Activated naive CD4-positive, alpha-beta T cell treated with anti-CD3 and anti-CD28 coated beads for 36 hours (primary cell): Measurements from ENCODE around the gene SLC39A9. TPM values are rescaled to one million over a fixed set of nuclear protein-coding genes. Genes with fewer than 3 reads are reported as not detected.
"Not testable (repeated sequence)": the region's sequence is repeated elsewhere in the genome, so short reads cannot be mapped to it uniquely, and the experiment has no call there.

Experiments used
- CTCF ChIA-PET: fragments of 350-600 bp; sonication (Branson Sonifier 250); formaldehyde crosslinking; loops from one replicate; lab custom pipeline; 2021; ENCODE audit warnings: antibody characterized with exemption; lab: Charles Lee
- DNase-seq: peaks from one replicate; pipeline ENCODE4 v3.0.0-alpha.2; 2020
- H3K27ac Mint-ChIP-seq: one replicate; pipeline ENCODE4 v1.8.0; 2021; ENCODE audit warnings: mild to moderate bottlenecking, mixed read lengths
- H3K27me3 Mint-ChIP-seq: one replicate; pipeline ENCODE4 v1.8.0; 2021; ENCODE audit warnings: low read depth, mixed read lengths
- H3K36me3 Mint-ChIP-seq: one replicate; pipeline ENCODE4 v1.8.0; 2021; ENCODE audit warnings: low read depth, mixed read lengths
- H3K4me1 Mint-ChIP-seq: one replicate; pipeline ENCODE4 v1.8.0; 2021; ENCODE audit warnings: low read depth, mixed read lengths
- H3K4me3 Mint-ChIP-seq: one replicate; pipeline ENCODE4 v1.8.0; 2021; ENCODE audit warnings: mild to moderate bottlenecking, moderate library complexity, mixed read lengths
- H3K9me3 Mint-ChIP-seq: one replicate; pipeline ENCODE4 v1.8.0; 2021; ENCODE audit warnings: mixed read lengths
- intact Hi-C: fragments of 100-400 bp; cut with micrococcal nuclease; formaldehyde crosslinking; loops from one replicate; pipeline ENCODE4 v1.15.1; 2023
- total RNA-seq, 2 experiments: library from RNA; stranded (reverse); gene quantifications; one replicate each; pipeline ENCODE4 v1.2.3, GENCODE V29; 2021

SLC39A9 gene
- total RNA-seq, 2 experiments from 2014 or later, result 53.4 to 54.5 TPM

DNA sequence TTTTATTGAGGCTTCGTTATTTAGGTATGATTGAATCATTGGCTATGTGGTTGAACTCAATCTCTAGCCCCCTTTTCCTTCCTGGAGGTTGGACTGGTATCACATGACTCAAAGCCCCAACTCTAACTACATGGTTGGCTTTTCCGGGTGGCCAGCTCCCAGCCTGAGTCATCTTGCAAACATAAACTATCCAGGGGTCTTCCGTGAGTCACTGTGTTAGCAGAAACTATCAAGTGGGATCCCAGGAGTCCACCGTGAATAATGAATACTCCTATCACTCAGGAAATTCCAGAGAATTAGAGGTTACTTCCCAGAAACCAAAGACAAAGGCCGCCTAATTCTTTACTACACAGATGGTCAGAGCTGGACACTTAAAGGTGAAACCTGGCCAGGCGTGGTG lies 66.3 kb downstream of the SLC39A9 start:
- intact Hi-C loops, result no loop called here
- Mint-ChIP-seq H3K9me3 (no peaks in the 10 kb centered on the region), H3K27me3 (no peaks in the 10 kb centered on the region), H3K4me1 (no peaks in the 10 kb centered on the region), H3K4me3 (no peak overlapping the region), H3K27ac (no peak overlapping the region), H3K36me3 (peaks cover 7% of the 10 kb centered on the region)
- CTCF ChIA-PET, result interaction anchor here (0.8 to 2.4 kb wide), 2 partner anchors 10 to 222 kb away, joined by 3 to 6 read pairs; no protein-coding TSS in a partner anchor
- DNase-seq, result no peak

DNA sequence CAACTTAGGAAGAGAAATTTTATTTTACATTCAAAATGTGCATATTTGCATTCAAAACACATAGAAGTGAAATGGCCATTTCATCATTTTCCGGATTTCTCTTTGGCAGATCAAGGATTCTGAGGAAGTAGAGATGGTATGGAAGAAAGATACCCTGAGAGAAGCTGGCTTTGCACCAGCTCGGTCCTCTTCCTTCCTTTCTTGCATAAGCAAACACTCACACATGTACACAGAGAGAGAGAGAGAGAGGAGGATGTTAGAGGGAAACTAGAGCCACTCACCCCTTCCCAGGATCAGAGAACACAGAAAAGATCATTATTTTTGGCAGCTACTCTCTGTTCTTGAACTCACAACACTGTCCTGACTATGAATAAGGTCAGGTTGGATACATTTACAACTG lies 70.5 kb downstream of the SLC39A9 start:
- intact Hi-C loops, result no loop called here
- H3K36me3 Mint-ChIP-seq, result no peaks in the 10 kb centered on the region
- H3K27ac Mint-ChIP-seq, result no peak overlapping the region
- H3K4me1 Mint-ChIP-seq, result no peaks in the 10 kb centered on the region
- no peak for DNase-seq
- no peaks in the 10 kb centered on the region for H3K27me3 Mint-ChIP-seq
- H3K9me3 Mint-ChIP-seq, result no peaks in the 10 kb centered on the region
- CTCF ChIA-PET, result interaction anchor here (0.6 kb wide), 2 partner anchors 103 to 1189 kb away, joined by 3 to 5 read pairs; no protein-coding TSS in a partner anchor
- H3K4me3 Mint-ChIP-seq, result no peak overlapping the region

DNA sequence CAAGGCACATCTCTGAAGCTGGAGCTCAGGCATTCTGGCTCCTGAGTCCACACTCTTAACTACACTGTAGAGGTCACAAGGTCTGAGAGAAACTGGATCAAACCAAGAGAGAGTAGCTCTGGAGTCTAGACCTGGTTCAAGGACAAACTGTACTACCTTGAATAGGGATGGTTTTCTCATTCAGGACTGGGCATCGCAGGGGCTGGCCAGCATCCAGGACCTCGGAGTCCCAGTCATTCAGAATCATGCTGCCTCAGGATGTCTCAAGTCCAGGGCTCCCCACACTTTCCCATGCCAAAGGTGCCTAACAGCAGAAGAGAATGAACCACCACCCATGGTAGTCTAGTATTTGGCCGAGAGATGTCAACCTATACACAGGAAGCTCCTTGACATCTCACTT lies 72.9 kb downstream of the SLC39A9 start:
- Mint-ChIP-seq H3K4me1 (no peaks in the 10 kb centered on the region), H3K27ac (no peak overlapping the region), H3K27me3 (no peaks in the 10 kb centered on the region), H3K4me3 (no peak overlapping the region), H3K9me3 (no peaks in the 10 kb centered on the region), H3K36me3 (no peaks in the 10 kb centered on the region)
- no peak for DNase-seq
- CTCF ChIA-PET, result interaction anchor here (0.5 to 1.7 kb wide), 3 partner anchors 10 to 229 kb away, joined by 3 to 7 read pairs (median 3); no protein-coding TSS in a partner anchor
- intact Hi-C loops, result no loop called here

DNA sequence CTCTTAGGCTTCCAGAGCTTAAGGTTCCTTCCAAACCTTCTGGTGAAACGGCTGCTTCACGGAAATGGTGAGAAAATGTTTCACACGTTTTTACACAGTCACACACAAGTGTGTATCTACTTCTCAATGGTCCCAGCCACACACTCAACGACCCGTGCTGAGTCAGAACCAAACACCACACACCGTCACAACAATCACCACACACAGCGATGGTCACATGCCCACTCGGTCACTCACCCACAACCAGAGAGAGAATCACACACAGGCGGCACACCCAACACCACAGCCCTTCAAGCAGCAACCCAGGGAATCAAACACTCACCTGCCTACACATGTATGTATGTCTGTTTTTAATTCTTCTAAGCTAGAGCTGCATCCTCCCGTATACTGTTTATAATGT lies 73.4 kb downstream of the SLC39A9 start:
- H3K4me1 Mint-ChIP-seq, result no peaks in the 10 kb centered on the region
- no peak overlapping the region for H3K4me3 Mint-ChIP-seq
- H3K27me3 Mint-ChIP-seq, result no peaks in the 10 kb centered on the region
- CTCF ChIA-PET, result interaction anchor here (1.7 kb wide), 1 partner anchor 229 kb away, joined by 7 read pairs; no protein-coding TSS in a partner anchor
- no peak for DNase-seq
- H3K27ac Mint-ChIP-seq, result no peak overlapping the region
- intact Hi-C loops, result no loop called here
- no peaks in the 10 kb centered on the region for H3K36me3 Mint-ChIP-seq
- no peaks in the 10 kb centered on the region for H3K9me3 Mint-ChIP-seq

DNA sequence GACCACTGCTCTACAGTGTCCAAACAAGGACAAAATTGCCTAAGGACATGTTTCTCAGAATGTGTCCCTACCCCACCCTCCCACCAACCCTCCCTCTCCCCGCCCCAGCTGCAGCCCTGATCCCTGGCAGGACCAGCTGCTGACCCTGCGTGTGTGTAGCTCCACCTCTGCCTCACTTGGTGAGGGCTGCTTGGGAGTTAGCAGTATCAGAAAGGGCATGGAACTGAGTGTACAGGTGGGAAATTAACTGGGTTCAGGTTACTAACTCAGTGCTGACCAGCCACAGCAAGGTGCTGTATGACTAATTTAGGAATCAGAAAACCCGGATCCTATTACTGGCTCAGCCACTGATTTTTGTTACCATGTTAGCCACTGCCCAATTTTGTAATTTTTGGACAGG lies 74.8 kb downstream of the SLC39A9 start:
- no peaks in the 10 kb centered on the region for H3K27me3 Mint-ChIP-seq
- intact Hi-C loops, result no loop called here
- no peaks in the 10 kb centered on the region for H3K4me1 Mint-ChIP-seq
- H3K9me3 Mint-ChIP-seq, result no peaks in the 10 kb centered on the region
- DNase-seq, result no peak
- CTCF ChIA-PET, result no interaction called here
- no peaks in the 10 kb centered on the region for H3K36me3 Mint-ChIP-seq
- no peak overlapping the region for H3K4me3 Mint-ChIP-seq
- no peak overlapping the region for H3K27ac Mint-ChIP-seq

DNA sequence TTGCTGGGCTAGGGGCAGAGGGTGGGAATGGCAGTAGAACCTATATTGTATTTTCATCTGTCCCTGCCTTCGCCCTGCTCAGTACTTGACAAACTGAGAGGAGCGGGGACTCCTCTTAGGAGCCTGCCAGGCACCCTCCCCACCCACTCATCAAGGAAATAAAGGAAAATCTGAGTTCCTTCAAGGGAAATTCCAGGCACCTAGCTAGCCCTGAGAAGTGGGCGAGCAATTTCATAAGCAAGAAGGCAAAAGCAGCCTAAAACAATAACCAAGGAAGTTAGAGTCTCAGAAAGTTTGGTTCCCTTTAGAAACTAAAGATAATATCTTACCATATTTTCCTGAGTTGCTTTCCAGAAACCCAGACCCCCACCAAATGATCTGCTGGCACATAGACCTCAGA lies 75.5 kb downstream of the SLC39A9 start:
- Mint-ChIP-seq H3K36me3 (no peaks in the 10 kb centered on the region), H3K27me3 (no peaks in the 10 kb centered on the region), H3K9me3 (no peaks in the 10 kb centered on the region), H3K4me3 (no peak overlapping the region), H3K27ac (no peak overlapping the region), H3K4me1 (no peaks in the 10 kb centered on the region)
- CTCF ChIA-PET, result interaction anchor here (1.9 kb wide), 1 partner anchor 70 kb away, joined by 4 read pairs; no protein-coding TSS in a partner anchor
- intact Hi-C loops, result no loop called here
- DNase-seq, result no peak

DNA sequence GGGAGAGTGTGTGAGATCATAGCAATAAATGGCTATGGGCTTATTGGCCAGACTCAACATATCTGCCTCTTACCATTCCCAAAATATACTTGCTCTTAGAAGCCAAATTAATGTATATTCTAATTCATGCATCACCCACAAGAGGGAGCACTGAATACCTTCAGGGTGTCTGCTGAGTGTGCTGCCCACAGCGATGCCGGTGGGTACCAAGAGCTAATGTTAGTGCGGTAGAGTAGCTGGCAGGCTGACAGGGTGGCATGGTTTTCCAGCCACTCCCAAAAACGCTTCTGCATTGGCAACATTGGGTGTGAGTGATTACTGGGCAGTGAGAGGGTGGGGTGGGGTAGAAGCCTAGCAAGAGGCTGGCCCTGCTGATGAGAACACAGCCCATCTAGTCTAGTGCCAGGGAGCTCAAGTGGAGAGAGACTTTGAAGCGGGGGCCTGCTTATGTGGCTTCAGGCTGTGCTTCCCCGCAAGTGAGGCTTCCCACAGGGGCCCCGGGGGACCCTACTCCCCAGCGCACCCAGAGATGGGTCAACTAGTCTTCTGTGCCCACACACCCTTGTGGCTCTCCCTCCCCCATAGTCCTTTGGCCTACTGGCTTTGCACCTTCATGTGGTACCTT lies 76.8 kb downstream of the SLC39A9 start:
- Mint-ChIP-seq H3K9me3 (no peaks in the 10 kb centered on the region), H3K4me1 (no peaks in the 10 kb centered on the region), H3K27me3 (no peaks in the 10 kb centered on the region), H3K27ac (no peak overlapping the region), H3K36me3 (no peaks in the 10 kb centered on the region), H3K4me3 (no peak overlapping the region)
- intact Hi-C loops, result no loop called here
- CTCF ChIA-PET, result interaction anchor here (0.6 to 1.9 kb wide), 8 partner anchors 12 to 342 kb away, joined by 3 to 4 read pairs (median 3); no protein-coding TSS in a partner anchor
- no peak for DNase-seq

DNA sequence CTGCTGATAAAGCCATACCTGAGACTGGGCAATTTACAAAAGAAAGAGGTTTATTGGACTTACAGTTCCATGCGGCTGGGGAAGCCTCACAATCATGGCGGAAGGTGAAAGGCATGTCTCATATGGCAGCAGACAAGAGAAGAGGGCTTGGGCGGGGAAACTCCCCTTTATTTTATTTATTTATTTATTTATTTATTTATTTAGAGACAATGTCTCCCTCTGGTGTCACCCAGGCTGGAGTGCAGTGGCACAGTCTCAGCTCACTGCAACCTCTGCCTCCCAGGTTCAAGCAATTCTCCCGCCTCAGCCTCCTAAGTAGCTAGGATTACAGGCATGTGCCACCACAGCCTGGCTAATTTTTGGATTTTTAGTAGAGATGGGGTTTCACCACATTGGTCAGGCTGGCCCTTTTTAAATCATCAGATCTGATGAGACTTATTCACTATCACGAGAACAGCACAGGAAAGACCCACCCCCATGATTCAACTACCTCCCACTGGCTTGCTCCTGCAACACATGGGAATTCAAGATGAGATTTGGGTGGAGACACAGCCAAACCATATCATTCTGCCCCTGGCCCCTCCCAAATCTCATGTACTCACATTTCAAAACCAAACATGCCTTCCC lies 78.4 kb downstream of the SLC39A9 start:
- DNase-seq, H3K4me3 Mint-ChIP-seq, H3K4me1 Mint-ChIP-seq, H3K27ac Mint-ChIP-seq, H3K9me3 Mint-ChIP-seq, intact Hi-C loops, H3K27me3 Mint-ChIP-seq, H3K36me3 Mint-ChIP-seq: not testable (repeated sequence)
- CTCF ChIA-PET, result interaction anchor here (0.6 to 1.0 kb wide), 3 partner anchors 44 to 238 kb away, joined by 3 to 4 read pairs (median 4); no protein-coding TSS in a partner anchor

DNA sequence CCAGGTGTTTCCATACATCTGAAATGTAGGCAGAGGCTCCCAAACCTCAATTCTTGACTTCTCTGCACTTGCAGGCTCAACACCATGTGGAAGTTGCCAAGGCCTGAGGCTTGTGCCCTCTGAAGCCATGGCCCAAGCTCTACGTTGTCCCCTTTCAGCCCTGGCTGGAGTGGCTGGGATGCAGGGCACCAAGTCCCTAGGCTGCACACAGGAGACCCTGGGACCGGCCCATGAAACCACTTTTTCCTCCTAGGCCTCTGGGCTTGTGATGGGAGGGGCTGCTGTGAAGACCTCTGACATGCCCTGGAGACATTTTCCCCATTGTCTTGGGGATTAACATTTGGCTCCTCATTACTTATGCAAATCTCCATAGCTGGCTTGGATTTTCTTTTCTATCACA lies 79.6 kb downstream of the SLC39A9 start:
- CTCF ChIA-PET, DNase-seq, H3K27ac Mint-ChIP-seq, H3K9me3 Mint-ChIP-seq, H3K4me3 Mint-ChIP-seq, intact Hi-C loops, H3K36me3 Mint-ChIP-seq, H3K4me1 Mint-ChIP-seq: not testable (repeated sequence)
- H3K27me3 Mint-ChIP-seq, result peaks cover 14% of the 10 kb centered on the region

DNA sequence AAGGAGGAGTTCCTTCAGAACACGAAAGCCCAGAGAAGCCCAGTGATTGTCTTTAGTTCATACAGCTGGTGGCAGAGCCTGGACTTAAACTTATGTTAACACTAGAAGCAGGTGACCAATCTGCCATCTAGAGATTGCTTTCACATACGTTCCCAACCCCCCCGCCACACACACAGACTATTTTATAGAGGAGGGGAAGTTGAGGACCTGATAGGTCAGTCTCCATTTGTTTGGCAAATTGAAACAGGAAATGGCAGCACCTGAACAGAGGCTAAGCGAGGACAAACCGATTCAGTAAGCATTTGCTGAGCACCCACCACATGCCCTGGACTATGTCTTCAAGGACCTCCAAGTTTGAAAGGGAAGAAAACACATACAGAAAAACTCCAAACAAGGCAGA lies 81.2 kb downstream of the SLC39A9 start:
- no peaks in the 10 kb centered on the region for H3K36me3 Mint-ChIP-seq
- intact Hi-C loops, result no loop called here
- H3K27ac Mint-ChIP-seq, result no peak overlapping the region

DNA sequence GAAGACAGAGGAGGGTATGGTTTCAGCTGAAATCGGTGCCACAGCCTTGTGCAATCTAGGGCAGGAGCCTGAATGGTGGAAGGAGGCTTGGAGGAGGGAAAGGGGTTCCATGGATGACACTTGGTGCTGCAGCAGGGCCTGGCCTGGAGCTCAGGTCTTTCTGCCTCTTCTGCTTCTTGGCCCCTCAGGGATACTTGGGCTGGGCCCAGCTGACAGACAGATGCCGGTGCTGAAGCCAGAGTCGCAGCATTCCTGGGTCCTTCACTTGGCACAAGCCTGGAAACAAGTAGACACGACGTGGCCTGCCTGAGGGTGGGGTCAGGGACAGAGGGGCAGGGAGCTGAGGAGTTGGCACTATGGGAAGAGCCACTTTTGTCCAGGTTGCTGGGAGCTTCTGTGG lies 81.6 kb downstream of the SLC39A9 start:
- intact Hi-C loops, result no loop called here
- Mint-ChIP-seq H3K27ac (no peak overlapping the region), H3K4me1 (peaks cover 2% of the 10 kb centered on the region), H3K36me3 (no peaks in the 10 kb centered on the region), H3K4me3 (no peak overlapping the region), H3K9me3 (no peaks in the 10 kb centered on the region), H3K27me3 (peaks cover 21% of the 10 kb centered on the region)
- CTCF ChIA-PET, result no interaction called here
- no peak for DNase-seq

More for the DNA sequence above, 81.2 kb downstream of the SLC39A9 start:
- DNase-seq, result no peak
- H3K4me3 Mint-ChIP-seq, result no peak overlapping the region
- CTCF ChIA-PET, result no interaction called here
- peaks cover 2% of the 10 kb centered on the region for H3K4me1 Mint-ChIP-seq
- no peaks in the 10 kb centered on the region for H3K9me3 Mint-ChIP-seq
- H3K27me3 Mint-ChIP-seq, result peaks cover 19% of the 10 kb centered on the region

DNA sequence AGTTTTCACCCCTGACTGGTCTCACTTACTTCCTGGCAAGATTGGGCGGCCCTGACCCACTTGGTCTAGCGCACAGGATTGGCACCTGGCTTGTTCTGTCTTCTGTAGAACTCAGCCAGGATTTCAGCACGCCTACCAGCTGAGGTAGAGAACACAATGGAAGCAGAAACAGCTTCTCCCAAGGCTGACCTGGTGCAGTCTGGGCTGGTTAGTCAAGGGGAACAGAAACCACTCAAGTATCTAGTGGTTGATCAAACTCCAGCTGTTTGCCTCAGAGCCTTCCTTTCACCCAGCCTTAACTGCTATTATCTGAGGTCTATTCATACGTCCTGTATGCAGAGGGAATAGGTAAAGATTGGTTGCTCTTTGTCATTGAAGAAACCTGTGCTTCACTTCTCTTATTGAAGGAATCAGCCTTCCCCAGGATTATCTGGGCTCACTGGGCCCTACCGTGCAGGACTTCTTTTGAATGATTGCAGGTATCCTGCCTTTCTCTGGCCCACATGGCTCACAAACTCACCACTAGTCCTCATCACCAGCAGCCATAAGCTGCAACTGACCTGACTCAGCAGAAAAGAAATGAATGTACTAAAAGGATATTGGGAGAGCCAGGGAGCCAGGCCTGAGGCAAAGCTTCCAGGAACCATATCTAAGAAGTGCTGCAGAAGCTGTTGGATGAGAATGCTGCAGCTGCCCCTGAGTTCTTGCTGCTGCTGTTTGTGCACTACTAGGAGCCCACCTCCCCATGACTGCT lies 83.5 kb downstream of the SLC39A9 start:
- no peaks in the 10 kb centered on the region for H3K9me3 Mint-ChIP-seq
- intact Hi-C loops, result no loop called here
- H3K4me3 Mint-ChIP-seq, result no peak overlapping the region
- no peak for DNase-seq
- H3K27ac Mint-ChIP-seq, result no peak overlapping the region
- no peaks in the 10 kb centered on the region for H3K36me3 Mint-ChIP-seq
- peaks cover 2% of the 10 kb centered on the region for H3K4me1 Mint-ChIP-seq
- H3K27me3 Mint-ChIP-seq, result peaks cover 33% of the 10 kb centered on the region
- CTCF ChIA-PET, result interaction anchor here (0.7 kb wide), 1 partner anchor 11 kb away, joined by 3 read pairs; no protein-coding TSS in a partner anchor
